Measurements from ENCODE around the gene KLK13. TPM values are rescaled to one million over a fixed set of nuclear protein-coding genes. Genes with fewer than 3 reads are reported as not detected.

Gene KLK13
- total RNA-seq, 2 donors from 2014 or later, result 0.42 to 3.4 TPM

- no peaks in the 10 kb centered on the region for H3K9me3 Mint-ChIP-seq
- H3K27ac Mint-ChIP-seq, result no peak overlapping the region
- Histone ChIP-seq H3K4me1 (ENCODE audit: control insufficient read depth, insufficient read depth, low read length) (no peaks in the 10 kb centered on the region), H3K9ac (ENCODE audit: extremely low read depth, low read length, poor library complexity, severe bottlenecking) (no peak overlapping the region), H3K36me3 (ENCODE audit: control insufficient read depth, insufficient read depth, low read length) (no peaks in the 10 kb centered on the region), H3K27me3 (ENCODE audit: control insufficient read depth, insufficient read depth, low read length, poor library complexity, severe bottlenecking) (peaks cover 19% of the 10 kb centered on the region), H3K9me3 (ENCODE audit: control insufficient read depth, low read length) (no peaks in the 10 kb centered on the region), H3K4me3 (ENCODE audit: low read length) (no peak overlapping the region), H3K27ac (ENCODE audit: low read depth, low read length) (no peak overlapping the region)
- no peaks in the 10 kb centered on the region for H3K36me3 Mint-ChIP-seq (ENCODE audit: low read depth)
- WGBS, 2 experiments (ENCODE audit: insufficient coverage in 1 of 2, insufficient read length in 1 of 2), result 85 to 100% methylated on average over 2 to 18 of the region's 19 CpGs
- H3K27me3 Mint-ChIP-seq (ENCODE audit: insufficient read depth), result peaks cover 70% of the 10 kb centered on the region
- TF ChIP-seq CTCF (conservative IDR thresholded peaks at IDR 0.05), result no peak
- DNase-seq, result no peak
- H3K4me3 Mint-ChIP-seq, result no peak overlapping the region
- H3K4me1 Mint-ChIP-seq, result no peaks in the 10 kb centered on the region
Measured at GRCh38 chr19:51009061-51009891, 55.6 kb downstream of the KLK13 start.

GRCh38 chr19:51007488-51007887, 57.4 kb downstream of the KLK13 start:
- 83 to 100% methylated on average over 1 to 3 of the region's 3 CpGs for WGBS, 2 experiments (ENCODE audit: insufficient coverage in 1 of 2, insufficient read length in 1 of 2)
- DNase-seq, result no peak
- Mint-ChIP-seq H3K9me3 (no peaks in the 10 kb centered on the region), H3K4me3 (no peak overlapping the region), H3K36me3 (ENCODE audit: low read depth) (no peaks in the 10 kb centered on the region), H3K27ac (no peak overlapping the region), H3K27me3 (ENCODE audit: insufficient read depth) (peaks cover 62% of the 10 kb centered on the region), H3K4me1 (no peaks in the 10 kb centered on the region)
- no peaks in the 10 kb centered on the region for H3K36me3 ChIP-seq (ENCODE audit: control insufficient read depth, insufficient read depth, low read length)
- no peak for TF ChIP-seq CTCF (conservative IDR thresholded peaks at IDR 0.05)
- peaks cover 17% of the 10 kb centered on the region for H3K27me3 ChIP-seq (ENCODE audit: control insufficient read depth, insufficient read depth, low read length, poor library complexity, severe bottlenecking)
- H3K9me3 ChIP-seq (ENCODE audit: control insufficient read depth, low read length), result no peaks in the 10 kb centered on the region
- no peak overlapping the region for H3K27ac ChIP-seq (ENCODE audit: low read depth, low read length)
- H3K4me3 ChIP-seq (ENCODE audit: low read length), result no peak overlapping the region
- H3K9ac ChIP-seq (ENCODE audit: extremely low read depth, low read length, poor library complexity, severe bottlenecking), result no peak overlapping the region
- H3K4me1 ChIP-seq (ENCODE audit: control insufficient read depth, insufficient read depth, low read length), result no peaks in the 10 kb centered on the region

GRCh38 chr19:51006406-51006805, 58.5 kb downstream of the KLK13 start:
- H3K27me3 Mint-ChIP-seq (ENCODE audit: insufficient read depth), result peaks cover 68% of the 10 kb centered on the region
- no peak overlapping the region for H3K27ac ChIP-seq (ENCODE audit: low read depth, low read length)
- 65 to 72% methylated on average over 6 to 8 of the region's 8 CpGs for WGBS, 2 experiments (ENCODE audit: insufficient coverage in 1 of 2, insufficient read length in 1 of 2)
- H3K4me3 Mint-ChIP-seq, result no peak overlapping the region
- H3K9me3 ChIP-seq (ENCODE audit: control insufficient read depth, low read length), result no peaks in the 10 kb centered on the region
- no peaks in the 10 kb centered on the region for H3K36me3 ChIP-seq (ENCODE audit: control insufficient read depth, insufficient read depth, low read length)
- TF ChIP-seq CTCF (conservative IDR thresholded peaks at IDR 0.05), result no peak
- H3K27me3 ChIP-seq (ENCODE audit: control insufficient read depth, insufficient read depth, low read length, poor library complexity, severe bottlenecking), result peaks cover 17% of the 10 kb centered on the region
- H3K36me3 Mint-ChIP-seq (ENCODE audit: low read depth), result no peaks in the 10 kb centered on the region
- no peaks in the 10 kb centered on the region for H3K9me3 Mint-ChIP-seq
- H3K4me1 Mint-ChIP-seq, result peaks cover 9% of the 10 kb centered on the region
- no peak overlapping the region for H3K4me3 ChIP-seq (ENCODE audit: low read length)
- H3K9ac ChIP-seq (ENCODE audit: extremely low read depth, low read length, poor library complexity, severe bottlenecking), result no peak overlapping the region
- DNase-seq, result no peak
- no peak overlapping the region for H3K27ac Mint-ChIP-seq
- H3K4me1 ChIP-seq (ENCODE audit: control insufficient read depth, insufficient read depth, low read length), result no peaks in the 10 kb centered on the region

Other genes starting within 250 kb of the KLK13 start
- under 1 TPM; 0.75 to 0.82 TPM for gene KLK1, start 241.3 kb downstream of the KLK13 start, total RNA-seq
- gene KLK15, start 231.5 kb downstream of the KLK13 start, total RNA-seq, result not detected
- gene KLK3, start 210.2 kb downstream of the KLK13 start, total RNA-seq, result not detected
- gene KLK2, start 191.7 kb downstream of the KLK13 start, total RNA-seq, result under 1 TPM in 1 of 2 donors, not detected in 1; 0.35 TPM
- not detected for gene KLK4, start 153.7 kb downstream of the KLK13 start, total RNA-seq
- not detected for gene KLK5, start 112.1 kb downstream of the KLK13 start, total RNA-seq
- gene KLK6, start 95.5 kb downstream of the KLK13 start, total RNA-seq, result under 1 TPM; 0.86 to 0.93 TPM
- not detected for gene KLK7, start 81.2 kb downstream of the KLK13 start, total RNA-seq
- gene KLK8, start 63.5 kb downstream of the KLK13 start, total RNA-seq, result 1 to 10 TPM in 1 of 2 donors, not detected in 1; 1.1 TPM
- gene KLK10, start 45.4 kb downstream of the KLK13 start, total RNA-seq, result under 1 TPM; 0.46 to 0.91 TPM
- 1 to 10 TPM in 1 of 2 donors, under 1 TPM in 1; 0.29 to 2.5 TPM for gene KLK11, start 38.5 kb downstream of the KLK13 start, total RNA-seq
- gene KLK12, start 30.1 kb downstream of the KLK13 start, total RNA-seq, result not detected
- under 1 TPM; 0.55 to 0.71 TPM for gene KLK14, start 17.8 kb upstream of the KLK13 start, total RNA-seq
- 1 to 10 TPM; 5.1 to 5.7 TPM for gene CTU1, start 43.3 kb upstream of the KLK13 start, total RNA-seq
- not detected for gene SIGLEC9, start 59.8 kb upstream of the KLK13 start, total RNA-seq
- gene SIGLEC7, start 77.2 kb upstream of the KLK13 start, total RNA-seq, result not detected
- not detected for gene CD33, start 160.0 kb upstream of the KLK13 start, total RNA-seq
- gene SIGLECL1, start 186.0 kb upstream of the KLK13 start, total RNA-seq, result not detected
- 10 to 100 TPM; 42.7 to 49.4 TPM for gene IGLON5, start 246.6 kb upstream of the KLK13 start, total RNA-seq